ENCODE results near the gene LASP1.

LASP1 gene

GRCh38 chr17:38879878-38880665, 10.2 kb downstream of the LASP1 start:
- H3K27ac ChIP-seq (ENCODE audit: insufficient read depth, low read length, poor library complexity, severe bottlenecking), result peak overlapping the region; percentile 24
- H3K4me3 ChIP-seq (ENCODE audit: insufficient read depth, low read depth, low read length, poor library complexity, severe bottlenecking), result no peak overlapping the region
- no peak for DNase-seq
- H3K4me1 ChIP-seq (ENCODE audit: control insufficient read depth, insufficient read depth, low read length, poor library complexity, severe bottlenecking), result peaks cover 79% of the 10 kb centered on the region
- H3K27me3 ChIP-seq (replicated peaks; ENCODE audit: control insufficient read depth, insufficient read depth, low read length, poor library complexity, severe bottlenecking), result no peaks in the 10 kb centered on the region
- no peaks in the 10 kb centered on the region for H3K9me3 ChIP-seq (ENCODE audit: control insufficient read depth, low read length)
- H3K36me3 ChIP-seq (ENCODE audit: control insufficient read depth, insufficient read depth, low read length), result peaks cover 18% of the 10 kb centered on the region

- DNase-seq, result peak in 1 of 3 donors; percentile 27
- peaks cover 26% of the 10 kb centered on the region for H3K36me3 ChIP-seq (ENCODE audit: control insufficient read depth, insufficient read depth, low read length)
Observed at GRCh38 chr17:38881600-38882191, 11.8 kb downstream of the LASP1 start.

GRCh38 chr17:38882870-38883269, 13.0 kb downstream of the LASP1 start:
- H3K27ac ChIP-seq (ENCODE audit: insufficient read depth, low read length, poor library complexity, severe bottlenecking), result peak overlapping the region; percentile 66
- H3K4me3 ChIP-seq (ENCODE audit: insufficient read depth, low read depth, low read length, poor library complexity, severe bottlenecking), result no peak overlapping the region
- no peaks in the 10 kb centered on the region for H3K27me3 ChIP-seq (replicated peaks; ENCODE audit: control insufficient read depth, insufficient read depth, low read length, poor library complexity, severe bottlenecking)
- peaks cover 29% of the 10 kb centered on the region for H3K36me3 ChIP-seq (ENCODE audit: control insufficient read depth, insufficient read depth, low read length)
- no peak for DNase-seq
- peaks cover 82% of the 10 kb centered on the region for H3K4me1 ChIP-seq (ENCODE audit: control insufficient read depth, insufficient read depth, low read length, poor library complexity, severe bottlenecking)
- H3K9me3 ChIP-seq (ENCODE audit: control insufficient read depth, low read length), result no peaks in the 10 kb centered on the region

More at GRCh38 chr17:38881600-38882191, 11.8 kb downstream of the LASP1 start:
- Histone ChIP-seq H3K9me3 (ENCODE audit: control insufficient read depth, low read length) (no peaks in the 10 kb centered on the region), H3K4me1 (ENCODE audit: control insufficient read depth, insufficient read depth, low read length, poor library complexity, severe bottlenecking) (peaks cover 87% of the 10 kb centered on the region), H3K4me3 (ENCODE audit: insufficient read depth, low read depth, low read length, poor library complexity, severe bottlenecking) (no peak overlapping the region), H3K27me3 (replicated peaks; ENCODE audit: control insufficient read depth, insufficient read depth, low read length, poor library complexity, severe bottlenecking) (no peaks in the 10 kb centered on the region), H3K27ac (ENCODE audit: insufficient read depth, low read length, poor library complexity, severe bottlenecking) (peak overlapping the region; percentile 24)

DNA sequence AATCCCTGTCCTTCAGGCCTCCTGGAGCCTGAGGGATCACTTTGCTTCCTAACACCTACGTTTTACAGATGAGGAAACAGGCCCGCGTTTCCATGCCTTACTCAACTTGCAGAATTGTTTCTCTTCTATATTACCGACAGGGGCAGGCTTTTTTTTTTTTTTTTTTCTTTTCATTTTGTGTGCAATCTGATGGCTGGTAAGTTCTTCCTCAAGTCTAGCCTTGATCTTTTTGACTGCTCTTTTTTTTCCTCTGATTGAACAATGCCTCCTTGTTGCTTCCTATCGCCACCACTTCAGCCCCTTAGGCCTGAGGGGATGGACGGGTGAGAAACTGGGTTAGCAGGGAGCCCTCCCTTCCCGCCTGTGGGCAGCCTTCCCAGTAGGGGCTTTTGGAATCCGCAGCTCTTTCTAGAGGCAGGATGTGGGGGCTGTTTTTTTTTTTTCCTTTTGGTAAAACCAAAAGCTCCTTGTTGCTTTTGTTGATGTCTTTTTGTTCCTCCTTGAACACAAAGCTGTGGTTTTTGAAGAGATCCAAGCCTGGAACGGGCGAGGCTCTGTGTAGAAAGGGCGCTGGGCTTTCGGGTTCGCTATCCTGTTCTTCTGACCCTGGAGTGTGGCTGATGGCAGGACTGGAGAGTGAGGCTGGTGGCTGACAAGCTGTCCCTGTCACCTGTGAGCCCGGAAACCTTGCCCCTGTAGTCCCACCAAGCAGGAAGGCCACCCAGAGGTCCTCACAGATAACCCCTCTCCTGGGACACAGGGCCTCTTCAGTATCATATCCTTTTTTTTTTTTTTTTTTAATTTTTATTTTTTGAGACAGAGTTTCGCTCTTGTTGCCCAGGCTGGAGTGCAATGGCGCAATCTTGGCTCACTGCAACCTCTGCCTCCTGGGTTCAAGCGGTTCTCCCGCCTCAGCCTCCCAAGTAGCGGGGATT, 14.0 kb downstream of the LASP1 start:
- Histone ChIP-seq H3K4me3 (ENCODE audit: insufficient read depth, low read depth, low read length, poor library complexity, severe bottlenecking) (no peak overlapping the region), H3K4me1 (ENCODE audit: control insufficient read depth, insufficient read depth, low read length, poor library complexity, severe bottlenecking) (peaks cover 76% of the 10 kb centered on the region), H3K27ac (ENCODE audit: insufficient read depth, low read length, poor library complexity, severe bottlenecking) (peak overlapping the region; percentile 66), H3K9me3 (ENCODE audit: control insufficient read depth, low read length) (no peaks in the 10 kb centered on the region), H3K27me3 (replicated peaks; ENCODE audit: control insufficient read depth, insufficient read depth, low read length, poor library complexity, severe bottlenecking) (no peaks in the 10 kb centered on the region), H3K36me3 (ENCODE audit: control insufficient read depth, insufficient read depth, low read length) (peaks cover 21% of the 10 kb centered on the region)
- DNase-seq, result no peak

GRCh38 chr17:38885044-38885727, 15.3 kb downstream of the LASP1 start:
- no peaks in the 10 kb centered on the region for H3K9me3 ChIP-seq (ENCODE audit: control insufficient read depth, low read length)
- H3K27me3 ChIP-seq (replicated peaks; ENCODE audit: control insufficient read depth, insufficient read depth, low read length, poor library complexity, severe bottlenecking), result no peaks in the 10 kb centered on the region
- H3K4me3 ChIP-seq (ENCODE audit: insufficient read depth, low read depth, low read length, poor library complexity, severe bottlenecking), result no peak overlapping the region
- DNase-seq, result no peak
- H3K4me1 ChIP-seq (ENCODE audit: control insufficient read depth, insufficient read depth, low read length, poor library complexity, severe bottlenecking), result peaks cover 79% of the 10 kb centered on the region
- H3K36me3 ChIP-seq (ENCODE audit: control insufficient read depth, insufficient read depth, low read length), result peaks cover 21% of the 10 kb centered on the region
- peak overlapping the region; percentile 37 for H3K27ac ChIP-seq (ENCODE audit: insufficient read depth, low read length, poor library complexity, severe bottlenecking)

DNA sequence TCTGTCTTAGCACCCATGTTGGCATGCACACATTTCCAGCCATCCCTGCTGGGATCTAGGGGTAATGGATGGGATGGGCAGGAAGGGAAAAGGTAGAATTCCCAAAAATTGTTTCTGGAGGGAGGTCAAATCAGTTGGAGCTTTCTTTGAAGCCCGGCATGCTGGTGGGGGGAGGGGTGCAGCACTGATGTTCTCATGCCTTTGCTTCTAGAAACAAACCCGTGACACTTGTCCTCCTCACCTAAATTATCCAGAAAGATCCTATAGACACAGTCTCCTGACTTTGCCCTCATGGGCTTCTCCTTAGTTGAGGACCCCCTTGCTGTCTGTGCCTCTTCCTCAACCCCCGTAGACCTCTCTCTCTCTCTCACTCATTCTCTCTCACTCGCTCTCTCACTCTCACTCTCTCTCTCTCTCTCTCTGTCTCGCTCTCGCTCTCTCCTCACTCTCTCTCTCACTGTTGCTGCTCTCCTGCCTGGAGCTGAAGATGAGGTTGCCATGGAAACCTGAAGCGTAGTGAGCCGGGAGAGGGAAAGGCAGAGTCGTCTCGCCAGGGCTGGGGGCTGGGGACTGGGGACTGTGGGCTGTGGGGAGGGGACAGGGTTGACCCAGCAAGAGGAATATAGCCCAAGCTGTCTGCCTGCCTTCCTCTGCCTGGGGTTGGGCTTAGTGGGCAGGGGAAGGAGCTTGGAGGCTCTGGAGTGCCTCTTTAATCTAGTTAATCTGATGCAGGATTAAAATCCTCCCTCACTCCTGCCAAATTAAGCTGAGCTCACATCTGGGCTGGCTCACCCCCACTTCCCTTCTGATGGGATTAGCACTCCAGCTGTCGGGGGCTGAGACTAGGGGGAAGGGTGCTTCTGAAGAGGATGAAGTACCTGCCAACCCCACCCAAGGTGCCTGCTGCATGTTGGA, 16.1 kb downstream of the LASP1 start:
- Histone ChIP-seq H3K27ac (ENCODE audit: insufficient read depth, low read length, poor library complexity, severe bottlenecking) (peak overlapping the region; percentile 37), H3K4me1 (ENCODE audit: control insufficient read depth, insufficient read depth, low read length, poor library complexity, severe bottlenecking) (peaks cover 79% of the 10 kb centered on the region)

DNA sequence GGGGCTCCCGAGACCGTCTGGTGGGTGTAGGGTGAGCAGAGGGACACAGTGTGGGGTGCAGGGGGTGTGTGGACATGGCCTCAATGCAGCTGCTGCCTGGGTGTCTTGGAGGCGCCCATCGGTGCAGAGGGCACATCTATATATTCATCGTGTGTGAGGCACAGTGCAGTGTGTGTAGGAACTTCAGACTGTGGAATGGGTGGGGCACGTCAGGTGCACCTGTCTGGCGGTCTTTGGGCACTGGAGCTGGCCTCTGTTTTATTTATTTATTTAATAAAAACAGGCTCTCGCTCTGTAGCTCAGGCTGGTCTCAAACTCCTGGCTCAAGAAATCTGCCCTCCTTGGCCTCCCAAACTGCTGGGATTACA, 16.8 kb downstream of the LASP1 start:
- Histone ChIP-seq H3K36me3 (ENCODE audit: control insufficient read depth, insufficient read depth, low read length) (peaks cover 23% of the 10 kb centered on the region), H3K4me1 (ENCODE audit: control insufficient read depth, insufficient read depth, low read length, poor library complexity, severe bottlenecking) (peaks cover 79% of the 10 kb centered on the region), H3K27me3 (replicated peaks; ENCODE audit: control insufficient read depth, insufficient read depth, low read length, poor library complexity, severe bottlenecking) (no peaks in the 10 kb centered on the region), H3K9me3 (ENCODE audit: control insufficient read depth, low read length) (no peaks in the 10 kb centered on the region), H3K4me3 (ENCODE audit: insufficient read depth, low read depth, low read length, poor library complexity, severe bottlenecking) (no peak overlapping the region), H3K27ac (ENCODE audit: insufficient read depth, low read length, poor library complexity, severe bottlenecking) (peak overlapping the region; percentile 29)
- no peak for DNase-seq

More for the DNA sequence above, 16.1 kb downstream of the LASP1 start:
- no peaks in the 10 kb centered on the region for H3K27me3 ChIP-seq (replicated peaks; ENCODE audit: control insufficient read depth, insufficient read depth, low read length, poor library complexity, severe bottlenecking)
- DNase-seq, result no peak
- no peaks in the 10 kb centered on the region for H3K9me3 ChIP-seq (ENCODE audit: control insufficient read depth, low read length)
- no peak overlapping the region for H3K4me3 ChIP-seq (ENCODE audit: insufficient read depth, low read depth, low read length, poor library complexity, severe bottlenecking)
- peaks cover 28% of the 10 kb centered on the region for H3K36me3 ChIP-seq (ENCODE audit: control insufficient read depth, insufficient read depth, low read length)

DNA sequence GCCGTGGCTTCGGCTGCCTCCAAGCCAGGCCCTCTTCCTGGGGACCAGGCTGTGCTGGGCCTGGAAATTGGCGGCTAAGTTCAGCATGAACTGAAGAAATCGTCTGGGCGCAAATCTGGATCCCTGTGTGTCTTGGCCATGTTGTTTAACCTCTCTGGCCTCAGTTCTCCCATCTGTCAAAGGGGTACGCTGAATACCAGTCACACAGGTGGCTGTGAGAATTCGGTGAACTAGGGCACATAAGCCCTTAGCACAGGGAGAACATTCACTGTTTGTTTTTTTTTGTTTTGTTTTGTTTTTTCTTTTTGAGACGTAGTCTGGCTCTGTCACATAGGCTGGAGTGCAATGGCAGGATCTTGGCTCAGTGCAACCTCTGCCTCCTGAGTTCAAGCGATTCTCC, 19.0 kb downstream of the LASP1 start:
- Histone ChIP-seq H3K4me1 (ENCODE audit: control insufficient read depth, insufficient read depth, low read length, poor library complexity, severe bottlenecking) (peaks cover 84% of the 10 kb centered on the region), H3K27ac (ENCODE audit: insufficient read depth, low read length, poor library complexity, severe bottlenecking) (no peak overlapping the region), H3K4me3 (ENCODE audit: insufficient read depth, low read depth, low read length, poor library complexity, severe bottlenecking) (no peak overlapping the region), H3K9me3 (ENCODE audit: control insufficient read depth, low read length) (no peaks in the 10 kb centered on the region), H3K36me3 (ENCODE audit: control insufficient read depth, insufficient read depth, low read length) (peaks cover 38% of the 10 kb centered on the region), H3K27me3 (replicated peaks; ENCODE audit: control insufficient read depth, insufficient read depth, low read length, poor library complexity, severe bottlenecking) (no peaks in the 10 kb centered on the region)
- DNase-seq, result no peak
